Measurements from ENCODE around the gene ELK3. TPM values are rescaled to one million over a fixed set of nuclear protein-coding genes. Genes with fewer than 3 reads are reported as not detected.

The ELK3 gene
- polyA plus RNA-seq, 3 donors: 12.1 to 14.9 (median 14.6) TPM

- Histone ChIP-seq H3K36me3 (replicated peaks in 1 of 2; ENCODE audit: control insufficient read depth in 1 of 2, insufficient read depth in 2 of 2, low read length in 2 of 2) (peaks cover 75 to 92% of the 10 kb centered on the region in 2 donors), H2AFZ (ENCODE audit: insufficient read depth, low read depth, low read length, poor library complexity, severe bottlenecking) (no peak overlapping the region), H3K4me2 (replicated peaks; ENCODE audit: extremely low read depth, low read length, poor library complexity, severe bottlenecking) (no peak overlapping the region), H3K9ac (ENCODE audit: insufficient read depth, low read length, poor library complexity, severe bottlenecking) (no peak overlapping the region), H4K20me1 (ENCODE audit: insufficient read depth, low read length) (no peaks in the 10 kb centered on the region), H3K27me3 (ENCODE audit: control insufficient read depth in 2 of 2, insufficient read depth in 2 of 2, low read length in 2 of 2) (no peaks in the 10 kb centered on the region), H3K79me2 (ENCODE audit: insufficient read depth, low read length) (no peaks in the 10 kb centered on the region), H3K4me3 (replicated peaks in 1 of 3; ENCODE audit: low read depth in 2 of 3, low read length in 3 of 3) (no peak overlapping the region), H3K4me1 (ENCODE audit: control insufficient read depth in 1 of 2, insufficient read depth in 2 of 2, low read length in 2 of 2) (no peaks in the 10 kb centered on the region), H3K27ac (ENCODE audit: low read depth in 1 of 2, low read length in 2 of 2) (no peak overlapping the region), H3K9me3 (replicated peaks in 1 of 2; ENCODE audit: control insufficient read depth in 1 of 2, insufficient read depth in 1 of 2, low read length in 2 of 2) (no peaks in the 10 kb centered on the region)
- Mint-ChIP-seq H3K27ac (no peak overlapping the region), H3K27me3 (ENCODE audit: low read depth in 3 of 3) (no peaks in the 10 kb centered on the region), H3K4me3 (no peak overlapping the region), H3K9me3 (no peaks in the 10 kb centered on the region), H3K36me3 (peaks cover 57 to 73% of the 10 kb centered on the region in 2 donors), H3K4me1 (no peaks in the 10 kb centered on the region)
- no CpG with 5 or more reads among the region's 5 CpGs for WGBS (ENCODE audit: insufficient coverage)
- TF ChIP-seq CTCF (IDR thresholded peaks at IDR 0.05): no peak
- no peak for DNase-seq
- intact Hi-C loops (cut with micrococcal nuclease): no loop called here
Measured at GRCh38 chr12:96289067-96289466, 94.9 kb downstream of the ELK3 start.

GRCh38 chr12:96293093-96293492 is 98.9 kb downstream of the ELK3 start:
- no CpG with 5 or more reads among the region's 2 CpGs for WGBS (ENCODE audit: insufficient coverage)
- H3K27me3 Mint-ChIP-seq (ENCODE audit: low read depth in 3 of 3): no peaks in the 10 kb centered on the region
- Histone ChIP-seq H3K9ac (ENCODE audit: insufficient read depth, low read length, poor library complexity, severe bottlenecking) (no peak overlapping the region), H3K27me3 (ENCODE audit: control insufficient read depth in 2 of 2, insufficient read depth in 2 of 2, low read length in 2 of 2) (no peaks in the 10 kb centered on the region), H3K4me1 (ENCODE audit: control insufficient read depth in 1 of 2, insufficient read depth in 2 of 2, low read length in 2 of 2) (no peaks in the 10 kb centered on the region), H3K9me3 (replicated peaks in 1 of 2; ENCODE audit: control insufficient read depth in 1 of 2, insufficient read depth in 1 of 2, low read length in 2 of 2) (no peaks in the 10 kb centered on the region), H3K79me2 (ENCODE audit: insufficient read depth, low read length) (no peaks in the 10 kb centered on the region), H3K36me3 (replicated peaks in 1 of 2; ENCODE audit: control insufficient read depth in 1 of 2, insufficient read depth in 2 of 2, low read length in 2 of 2) (peaks cover 57 to 94% of the 10 kb centered on the region in 2 donors), H4K20me1 (ENCODE audit: insufficient read depth, low read length) (no peaks in the 10 kb centered on the region), H2AFZ (ENCODE audit: insufficient read depth, low read depth, low read length, poor library complexity, severe bottlenecking) (no peak overlapping the region), H3K4me3 (replicated peaks in 1 of 3; ENCODE audit: low read depth in 2 of 3, low read length in 3 of 3) (no peak overlapping the region), H3K27ac (ENCODE audit: low read depth in 1 of 2, low read length in 2 of 2) (no peak overlapping the region), H3K4me2 (replicated peaks; ENCODE audit: extremely low read depth, low read length, poor library complexity, severe bottlenecking) (no peak overlapping the region)
- no peaks in the 10 kb centered on the region for H3K4me1 Mint-ChIP-seq
- no peak overlapping the region for H3K27ac Mint-ChIP-seq
- intact Hi-C loops (cut with micrococcal nuclease): no loop called here
- DNase-seq: no peak
- TF ChIP-seq CTCF (IDR thresholded peaks at IDR 0.05): no peak
- no peak overlapping the region for H3K4me3 Mint-ChIP-seq
- H3K36me3 Mint-ChIP-seq: peaks cover 47 to 61% of the 10 kb centered on the region in 2 donors
- H3K9me3 Mint-ChIP-seq: no peaks in the 10 kb centered on the region

Measured in CD14-positive monocyte (primary cell).